GM18511 (cell line): ENCODE measurements around the gene RPL13.

Experiments used
- ATAC-seq: cut with Tn5 transposase; IDR thresholded peaks from one replicate; pipeline ENCODE4 v1.9.1; 2021; ENCODE audit warnings: mild to moderate bottlenecking, moderate library complexity; ENCODE audit not compliant: unreplicated experiment

RPL13 gene

GRCh38 chr16:89596061-89596689 lies 35.7 kb downstream of the RPL13 start:
- no peak for ATAC-seq

GRCh38 chr16:89596957-89597649 lies 36.6 kb downstream of the RPL13 start:
- no peak for ATAC-seq

GRCh38 chr16:89598199-89598598 lies 37.7 kb downstream of the RPL13 start:
- no peak for ATAC-seq

- no peak for ATAC-seq
Observed at GRCh38 chr16:89599451-89599858, 39.0 kb downstream of the RPL13 start.

- ATAC-seq: no peak
Observed at GRCh38 chr16:89599902-89600301, 39.4 kb downstream of the RPL13 start.

DNA sequence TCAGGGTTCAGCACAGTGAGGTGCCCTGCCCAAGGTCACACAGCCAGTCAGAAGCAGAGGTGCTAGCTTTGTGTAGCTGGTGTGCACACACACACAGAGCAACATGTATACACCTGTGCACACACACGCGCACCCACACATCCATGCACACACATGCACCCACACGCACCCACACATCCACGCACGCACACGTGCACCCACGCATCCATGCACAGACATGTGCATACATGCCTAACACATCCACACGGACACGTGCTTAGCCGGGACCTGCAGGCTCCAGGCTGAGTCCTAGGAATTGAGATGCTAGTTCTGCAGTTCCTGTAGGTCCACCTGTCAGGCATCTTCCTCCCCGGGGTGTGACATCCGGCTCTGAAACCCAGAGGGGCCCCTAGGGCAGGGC lies 39.9 kb downstream of the RPL13 start:
- ATAC-seq: no peak

DNA sequence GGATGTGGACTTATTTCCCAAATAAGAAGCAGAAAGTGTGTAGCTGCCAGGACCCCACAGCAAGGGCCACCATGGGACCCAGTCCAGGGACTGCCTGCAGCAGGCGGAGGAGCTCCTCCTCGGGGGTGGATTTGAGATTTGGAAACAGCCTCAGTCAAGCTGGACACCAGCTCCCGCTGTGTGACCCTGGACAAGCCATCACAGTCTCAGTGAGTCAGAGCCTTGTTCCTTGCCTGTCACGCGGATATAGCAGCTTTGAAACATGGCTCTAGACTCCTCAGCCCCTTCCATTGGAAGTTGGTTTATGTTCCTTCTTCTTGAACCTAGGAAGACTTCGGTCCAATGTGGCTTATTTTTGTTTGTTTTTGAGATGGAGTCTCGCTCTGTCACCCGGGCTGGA lies 40.5 kb downstream of the RPL13 start:
- ATAC-seq: no peak

- no peak for ATAC-seq
Observed at GRCh38 chr16:89601906-89602272, 41.4 kb downstream of the RPL13 start.

- ATAC-seq: no peak
Observed at GRCh38 chr16:89602273-89602951, 41.9 kb downstream of the RPL13 start.

DNA sequence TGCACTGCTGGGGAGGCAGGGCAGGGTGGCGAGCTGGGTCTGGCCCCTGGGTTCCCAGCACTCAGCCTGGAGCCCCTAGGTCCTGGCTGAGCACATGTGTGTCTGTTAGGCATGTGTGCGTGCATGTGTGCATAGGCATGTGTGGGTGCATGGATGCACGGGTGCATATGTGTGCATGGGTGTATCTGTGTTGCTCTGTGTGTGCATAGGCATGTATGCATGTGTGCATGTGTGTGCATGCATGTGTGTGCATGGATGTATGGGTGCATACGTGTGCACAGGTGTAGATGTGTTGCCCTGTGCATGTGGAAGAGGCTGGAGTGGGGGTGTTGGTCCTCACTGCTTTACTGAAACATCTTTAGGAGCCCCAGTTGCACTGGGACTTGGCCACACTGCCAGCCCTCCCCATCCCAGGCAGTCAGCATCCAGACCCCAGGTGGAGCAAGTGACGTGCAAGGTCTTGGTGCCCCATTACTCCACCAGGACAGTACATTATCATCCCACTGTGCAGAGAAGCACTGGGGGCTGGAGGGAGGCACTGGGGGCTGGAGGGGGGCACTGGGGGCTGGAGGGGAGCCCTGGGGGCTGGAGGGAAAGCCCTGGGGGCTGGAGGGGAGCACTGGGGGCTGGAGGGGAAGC lies 42.6 kb downstream of the RPL13 start:
- no peak for ATAC-seq

GRCh38 chr16:89604764-89605163 lies 44.3 kb downstream of the RPL13 start:
- ATAC-seq: no peak

GRCh38 chr16:89605186-89605970 lies 44.9 kb downstream of the RPL13 start:
- ATAC-seq: no peak

DNA sequence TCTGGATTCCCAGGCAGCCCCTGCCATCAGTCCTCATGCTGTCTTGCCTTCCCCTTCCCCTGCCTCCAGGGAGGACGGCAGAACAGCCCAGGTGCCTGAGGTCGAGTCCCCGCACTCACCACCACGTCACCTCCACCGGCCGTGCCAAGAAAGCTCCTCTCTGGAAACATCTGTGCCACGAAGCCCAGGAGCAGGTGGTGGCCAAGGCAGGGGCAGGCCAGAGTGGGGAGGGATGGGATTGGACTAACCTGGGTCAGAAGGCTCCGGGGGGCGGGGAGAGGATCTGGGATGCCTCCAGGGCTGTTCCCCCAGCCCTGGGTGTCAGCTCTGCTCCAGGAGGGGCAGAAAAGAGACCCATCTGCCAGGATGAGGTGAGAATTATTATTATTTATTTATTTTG lies 45.5 kb downstream of the RPL13 start:
- ATAC-seq: no peak

DNA sequence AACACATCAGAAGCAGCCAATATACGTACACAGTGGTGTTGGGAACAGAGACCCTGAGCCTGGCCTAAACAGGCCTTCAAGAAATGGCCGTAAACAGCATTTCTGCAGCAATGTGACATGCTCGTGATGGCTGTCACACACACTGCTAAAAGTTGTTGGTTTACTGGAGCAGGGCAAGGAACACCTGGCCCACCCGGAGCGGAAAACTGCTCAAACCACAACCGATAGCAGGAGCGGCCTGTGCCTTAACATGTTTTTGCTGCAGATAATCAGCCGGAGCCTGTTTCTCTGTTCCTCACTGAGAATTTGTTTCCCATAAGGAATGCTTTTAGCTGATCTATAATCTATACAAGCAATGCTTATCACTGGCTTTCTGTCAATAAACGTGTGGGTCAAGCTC lies 47.0 kb downstream of the RPL13 start:
- ATAC-seq: no peak

DNA sequence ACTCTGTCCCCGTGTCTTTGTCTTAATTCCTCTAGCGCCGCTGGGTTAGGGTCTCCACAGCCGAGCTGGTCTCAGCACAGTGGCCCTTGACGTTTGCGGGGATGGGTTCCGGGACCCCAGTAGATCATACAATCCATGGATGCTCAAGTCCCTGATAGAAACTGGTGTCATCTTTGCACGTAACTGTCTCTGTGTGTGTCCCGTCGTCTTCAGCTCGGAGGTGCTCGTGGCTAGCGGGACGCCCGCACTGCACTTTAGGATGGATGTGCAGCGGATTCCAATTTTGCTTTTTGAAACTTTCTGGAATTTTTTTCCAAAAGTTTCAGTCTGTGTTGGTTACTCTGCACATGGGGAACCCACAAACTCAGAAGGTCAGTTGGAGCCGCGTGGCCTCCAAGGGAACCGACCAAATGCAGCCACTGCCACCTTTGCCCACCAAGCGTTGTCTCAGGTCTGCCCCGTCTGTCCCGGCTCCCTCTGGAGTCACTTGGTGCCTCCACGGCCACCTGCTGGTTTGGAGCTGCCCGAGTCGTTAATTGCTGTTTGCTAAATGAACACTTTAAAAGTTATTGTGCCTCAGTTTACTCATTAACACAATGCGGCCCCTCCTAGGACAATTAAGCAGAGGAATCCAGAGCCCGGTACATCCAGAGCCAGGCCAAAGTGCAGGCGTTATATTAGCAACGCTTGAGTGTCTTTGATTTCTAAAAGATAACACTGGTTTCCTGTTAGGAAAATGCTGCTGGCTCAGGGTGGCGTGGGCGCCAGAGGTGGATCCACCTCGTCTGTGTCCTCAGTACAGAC lies 47.7 kb downstream of the RPL13 start:
- no peak for ATAC-seq

DNA sequence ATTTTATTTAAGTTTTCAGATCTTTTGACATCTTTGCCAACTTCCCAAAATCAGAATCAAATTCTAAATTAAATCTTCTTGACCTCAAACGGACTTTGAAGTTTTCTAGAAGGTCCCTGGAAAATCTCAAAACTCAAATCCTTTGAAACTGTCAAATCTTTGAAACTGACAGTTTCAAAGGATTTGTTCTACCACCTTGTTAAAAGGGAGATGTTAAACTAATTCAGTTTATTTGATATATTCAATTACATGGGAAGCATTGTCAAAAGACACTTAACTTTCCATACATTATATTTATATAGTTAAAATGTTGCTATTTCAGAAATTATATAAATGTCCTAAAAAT lies 49.6 kb downstream of the RPL13 start:
- no peak for ATAC-seq

GRCh38 chr16:89612415-89613166 lies 52.1 kb downstream of the RPL13 start:
- no peak for ATAC-seq

GRCh38 chr16:89613231-89613953 lies 52.9 kb downstream of the RPL13 start, which contains the start of gene DPEP1:
TSS of gene DPEP1 (plus strand) at chr16:89613642. CDS start at chr16:89630411, 16,769 bp downstream.
- ATAC-seq: no peak

- no peak for ATAC-seq
Observed at GRCh38 chr16:89613954-89614459, 53.5 kb downstream of the RPL13 start.
